HG03095 (cell line): ENCODE measurements around the gene SNAPC1.
"Not testable (repeated sequence)": the region's sequence is repeated elsewhere in the genome, so short reads cannot be mapped to it uniquely, and the experiment has no call there.

Experiments used
- ATAC-seq: cut with Tn5 transposase; IDR thresholded peaks from one replicate; pipeline ENCODE4 v1.9.1; 2021; ENCODE audit warnings: moderate library complexity; ENCODE audit not compliant: unreplicated experiment

Gene SNAPC1, protein sequence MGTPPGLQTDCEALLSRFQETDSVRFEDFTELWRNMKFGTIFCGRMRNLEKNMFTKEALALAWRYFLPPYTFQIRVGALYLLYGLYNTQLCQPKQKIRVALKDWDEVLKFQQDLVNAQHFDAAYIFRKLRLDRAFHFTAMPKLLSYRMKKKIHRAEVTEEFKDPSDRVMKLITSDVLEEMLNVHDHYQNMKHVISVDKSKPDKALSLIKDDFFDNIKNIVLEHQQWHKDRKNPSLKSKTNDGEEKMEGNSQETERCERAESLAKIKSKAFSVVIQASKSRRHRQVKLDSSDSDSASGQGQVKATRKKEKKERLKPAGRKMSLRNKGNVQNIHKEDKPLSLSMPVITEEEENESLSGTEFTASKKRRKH

GRCh38 chr14:61761959-61762786 is at the start of gene SNAPC1:
TSS of gene SNAPC1 (plus strand) at chr14:61762420. CDS start at chr14:61762461, 41 bp downstream.
- ATAC-seq, result peak; percentile 99

DNA sequence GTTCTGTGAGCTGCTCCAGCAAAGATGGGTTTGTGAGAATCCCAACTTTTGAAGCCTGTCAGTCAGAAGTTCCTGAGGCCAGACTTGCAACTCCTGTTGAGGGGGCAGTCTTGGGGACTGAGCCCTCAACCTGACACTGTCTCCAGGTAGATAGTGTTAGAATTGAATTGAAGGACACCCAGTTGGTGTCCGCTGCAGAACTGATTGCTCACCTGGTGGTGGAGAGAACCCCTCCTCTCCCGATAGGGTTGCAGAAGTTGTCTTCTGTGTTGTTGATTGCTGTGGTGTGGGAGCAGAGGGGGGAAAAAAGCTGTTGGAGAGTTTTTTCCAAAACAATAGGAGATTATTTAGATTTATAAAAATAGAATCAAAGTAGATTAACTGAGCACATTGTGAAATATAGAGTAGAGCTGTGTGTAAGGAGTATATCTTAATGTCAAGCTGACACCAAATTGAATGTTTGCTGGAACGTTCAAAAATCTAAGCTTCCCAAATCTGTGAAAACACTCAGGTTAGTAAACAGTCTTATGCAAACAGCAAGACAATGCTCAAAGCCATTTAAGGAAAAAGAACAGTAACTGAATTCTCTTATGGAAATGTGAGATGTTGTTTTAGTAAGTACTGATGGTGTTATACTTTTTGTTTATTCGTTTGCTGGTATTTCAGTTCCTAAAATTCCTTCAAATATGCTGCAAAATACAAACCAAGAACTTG is 48.3 kb upstream of the SNAPC1 start:
- ATAC-seq, result no peak

GRCh38 chr14:61716956-61717355 is 45.3 kb upstream of the SNAPC1 start:
- no peak for ATAC-seq

GRCh38 chr14:61718039-61718438 is 44.2 kb upstream of the SNAPC1 start:
- no peak for ATAC-seq

DNA sequence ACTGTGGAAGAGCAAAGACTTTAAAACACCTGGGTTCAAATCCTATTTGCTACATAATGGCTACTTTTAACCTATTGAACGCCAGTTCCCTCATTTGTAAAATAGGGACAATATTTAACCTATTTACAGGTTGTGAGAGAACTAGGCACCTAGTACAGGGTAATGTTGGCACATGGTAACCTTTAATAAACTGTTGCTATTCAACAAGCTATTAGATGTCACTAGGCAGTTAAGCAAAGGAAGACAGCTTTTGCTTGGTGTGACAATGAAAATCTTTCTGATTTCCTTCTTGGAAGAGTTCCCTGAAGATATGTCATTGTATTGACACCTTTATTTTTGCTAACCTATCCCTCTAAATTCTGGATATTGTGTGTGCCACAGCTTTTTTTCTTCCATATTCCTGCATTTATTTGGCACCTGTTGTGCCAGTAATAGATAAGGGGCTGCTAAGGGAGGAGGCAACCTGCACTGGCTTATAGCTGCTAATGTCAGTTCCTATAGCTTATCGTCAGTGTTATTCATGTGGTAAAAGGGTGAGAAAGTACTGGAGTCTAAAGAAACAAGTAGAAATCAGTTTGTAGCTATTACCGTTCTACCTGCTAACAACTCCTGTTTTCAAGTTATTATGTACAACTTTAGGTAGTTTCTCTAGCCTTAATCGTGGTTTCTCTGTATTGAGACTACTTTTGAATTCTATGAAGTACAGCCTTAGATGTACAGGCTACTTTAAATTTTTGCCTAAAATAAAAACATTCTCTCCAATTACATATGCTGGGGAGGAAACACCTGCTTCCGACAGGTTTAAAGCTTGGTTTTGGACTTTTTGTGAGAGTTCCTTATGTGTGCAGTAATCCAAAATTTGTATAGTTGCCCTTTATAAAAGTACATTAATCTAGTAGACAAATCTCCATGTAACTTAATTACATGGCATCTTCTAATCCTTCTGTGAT is 42.6 kb upstream of the SNAPC1 start:
- ATAC-seq, result no peak

GRCh38 chr14:61720294-61720661 is 41.9 kb upstream of the SNAPC1 start:
- no peak for ATAC-seq

- no peak for ATAC-seq
Observed at GRCh38 chr14:61720741-61721140, 41.5 kb upstream of the SNAPC1 start.

DNA sequence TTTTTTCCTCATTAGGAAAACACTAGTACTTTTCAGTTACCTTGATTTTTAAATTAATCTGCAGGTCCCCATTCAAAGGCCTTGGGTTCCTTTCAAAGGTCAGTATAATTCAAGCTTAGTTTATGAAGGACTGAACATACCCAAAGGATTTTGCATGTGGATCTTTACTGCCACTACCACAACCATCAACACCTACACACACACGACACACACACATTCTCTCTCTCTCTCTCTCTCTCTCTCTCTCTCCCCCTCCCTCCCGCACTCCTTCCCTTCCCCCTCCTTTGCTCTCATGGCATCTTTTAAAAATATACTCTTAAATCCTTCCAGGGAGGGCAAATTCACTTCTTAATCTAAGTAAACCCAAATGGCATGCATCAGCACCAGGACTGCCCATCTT is 38.1 kb upstream of the SNAPC1 start:
- no peak for ATAC-seq

- ATAC-seq, result no peak
Observed at GRCh38 chr14:61726778-61727658, 35.2 kb upstream of the SNAPC1 start.

GRCh38 chr14:61730756-61731373 is 31.4 kb upstream of the SNAPC1 start:
- ATAC-seq, result no peak

GRCh38 chr14:61733972-61734371 is 28.2 kb upstream of the SNAPC1 start:
- no peak for ATAC-seq

DNA sequence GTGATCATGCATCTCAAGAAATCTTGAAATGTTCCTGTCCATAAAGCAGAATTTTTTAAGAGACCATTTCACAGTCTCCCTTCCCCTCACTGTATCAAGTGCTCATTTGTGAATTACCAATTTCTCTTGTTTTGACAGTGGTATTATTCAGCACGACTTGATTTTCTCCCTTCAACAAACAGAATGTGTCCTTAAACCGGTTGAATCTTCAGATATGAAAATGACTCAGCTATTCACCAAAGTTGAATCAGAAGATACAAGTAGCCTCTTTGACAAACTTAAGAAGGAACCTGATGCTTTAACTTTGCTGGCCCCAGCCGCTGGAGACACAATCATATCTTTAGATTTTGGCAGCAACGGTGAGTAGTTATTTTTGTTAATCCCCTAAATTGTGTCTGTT is 25.5 kb upstream of the SNAPC1 start:
- ATAC-seq, result no peak

GRCh38 chr14:61737915-61738314 is 24.3 kb upstream of the SNAPC1 start:
- no peak for ATAC-seq

DNA sequence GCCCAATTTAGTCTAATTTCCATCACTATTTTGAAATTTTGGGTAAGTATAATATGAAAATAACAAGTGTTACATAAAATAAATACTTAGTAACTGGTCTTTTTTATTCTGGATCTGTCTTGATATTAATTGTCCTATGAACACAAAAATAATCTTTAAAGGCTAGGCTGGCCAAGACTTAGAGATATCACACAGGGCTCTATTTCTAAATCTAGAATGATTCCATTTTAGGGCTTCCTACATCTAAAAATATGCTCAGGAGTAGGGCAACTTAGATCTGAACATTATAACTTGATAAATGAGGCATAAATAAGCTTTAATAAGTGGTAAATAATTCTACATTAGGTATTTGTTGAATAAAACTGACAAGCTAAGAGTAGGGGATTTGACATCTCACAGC is 23.1 kb upstream of the SNAPC1 start:
- no peak for ATAC-seq

DNA sequence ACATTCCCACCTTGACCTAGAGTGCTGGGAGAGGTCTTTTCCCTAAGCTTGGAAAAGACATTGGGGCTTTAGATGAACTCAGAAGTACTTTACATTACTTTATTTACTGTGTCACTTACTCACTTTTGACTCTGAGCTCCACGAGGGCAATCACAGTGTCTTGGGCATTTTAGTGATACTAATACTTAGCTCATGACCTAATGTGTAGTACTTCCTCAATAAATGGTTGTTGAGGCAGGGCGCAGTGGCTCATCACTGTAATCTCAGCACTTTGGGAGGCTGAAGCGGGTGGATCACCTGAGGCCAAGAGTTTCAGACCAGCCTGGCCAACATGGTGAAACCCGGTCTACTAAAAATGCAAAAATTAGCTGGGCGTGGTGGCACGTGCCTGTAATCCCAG is 19.8 kb upstream of the SNAPC1 start:
- no peak for ATAC-seq

DNA sequence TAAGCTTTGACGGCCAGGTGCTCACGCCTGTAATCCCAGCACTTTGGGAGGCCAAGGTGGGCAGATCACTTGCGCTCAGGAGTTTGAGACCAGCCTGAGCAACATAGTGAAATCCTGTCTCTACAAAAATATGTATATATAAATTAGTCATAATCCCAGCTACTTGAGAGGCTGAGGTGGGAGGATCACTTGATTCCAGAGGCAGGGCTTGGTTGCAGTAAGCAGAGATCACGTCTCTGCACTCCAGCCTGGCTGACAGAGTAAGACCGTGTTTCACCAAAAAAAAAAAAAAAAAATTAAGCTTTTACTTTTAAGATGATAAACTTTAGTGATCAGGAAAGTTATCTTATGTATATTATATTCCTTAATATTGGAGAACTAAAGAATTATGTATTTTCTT is 18.0 kb upstream of the SNAPC1 start:
- no peak for ATAC-seq

- ATAC-seq, result not testable (repeated sequence)
Observed at GRCh38 chr14:61746346-61746745, 15.9 kb upstream of the SNAPC1 start.

- ATAC-seq, result no peak
Observed at GRCh38 chr14:61746881-61747280, 15.3 kb upstream of the SNAPC1 start.

- ATAC-seq, result no peak
Observed at GRCh38 chr14:61747342-61747741, 14.9 kb upstream of the SNAPC1 start.
